Stimulated activated CD4-positive, alpha-beta T cell treated with anti-CD3 and anti-CD28 coated beads, Interleukin-15, amount 100 ng/mL, for 24 hours (primary cell): ENCODE data around the gene ELN.

Source experiments
- DNase-seq: peaks from one replicate; pipeline ENCODE4 v3.0.0-alpha.2; 2020

Gene ELN

DNA sequence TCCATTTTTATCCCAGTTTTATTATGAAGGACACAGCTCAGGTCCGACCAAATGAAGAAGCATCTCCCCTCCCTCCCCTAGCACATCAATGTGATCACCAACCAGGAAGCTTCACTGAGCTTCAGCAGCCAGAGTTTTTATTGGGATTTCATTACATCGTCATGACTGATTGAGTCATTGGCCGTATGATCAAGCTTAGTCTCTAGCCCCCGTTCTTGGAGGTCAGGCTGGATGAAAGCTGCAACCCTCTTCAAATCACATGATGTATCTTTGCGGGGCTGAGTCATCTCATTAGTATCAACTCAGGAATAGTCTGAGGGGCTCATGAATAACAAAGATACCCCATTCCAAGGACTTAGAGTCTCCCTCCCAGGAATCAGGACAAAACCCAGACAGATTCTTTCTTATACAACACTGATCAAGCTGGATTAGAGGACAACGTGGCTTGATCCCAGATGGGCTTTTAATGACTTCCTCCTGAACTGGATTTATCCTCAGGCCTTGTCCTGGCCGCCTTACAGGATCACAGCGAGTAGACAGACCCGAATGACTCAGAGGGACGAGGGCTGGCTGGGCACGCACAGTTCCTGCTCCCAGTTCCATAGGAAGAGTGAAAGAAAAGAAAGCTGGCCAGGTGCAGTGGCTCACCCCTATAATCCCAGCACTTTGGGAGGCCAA lies 70.1 kb downstream of the ELN start:
- no peak for DNase-seq

DNA sequence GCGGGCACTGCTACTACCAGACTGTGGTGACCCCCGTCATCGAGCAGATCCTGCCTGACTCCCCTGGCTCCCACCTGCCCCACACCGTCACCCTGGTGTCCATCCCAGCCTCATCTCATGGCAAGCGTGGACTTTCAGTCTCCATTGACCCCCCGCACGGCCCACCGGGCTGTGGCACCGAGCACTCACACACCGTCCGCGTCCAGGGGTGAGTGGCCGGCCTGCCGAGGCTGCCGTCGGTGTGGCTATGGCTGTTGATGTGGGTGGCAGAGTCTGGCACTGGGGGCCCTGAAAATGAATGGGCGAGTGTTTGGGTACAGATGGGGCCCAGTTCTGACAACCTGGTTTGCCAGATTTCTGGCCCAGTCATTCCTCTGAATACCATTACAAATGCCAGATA lies 71.1 kb downstream of the ELN start:
- DNase-seq: no peak

DNA sequence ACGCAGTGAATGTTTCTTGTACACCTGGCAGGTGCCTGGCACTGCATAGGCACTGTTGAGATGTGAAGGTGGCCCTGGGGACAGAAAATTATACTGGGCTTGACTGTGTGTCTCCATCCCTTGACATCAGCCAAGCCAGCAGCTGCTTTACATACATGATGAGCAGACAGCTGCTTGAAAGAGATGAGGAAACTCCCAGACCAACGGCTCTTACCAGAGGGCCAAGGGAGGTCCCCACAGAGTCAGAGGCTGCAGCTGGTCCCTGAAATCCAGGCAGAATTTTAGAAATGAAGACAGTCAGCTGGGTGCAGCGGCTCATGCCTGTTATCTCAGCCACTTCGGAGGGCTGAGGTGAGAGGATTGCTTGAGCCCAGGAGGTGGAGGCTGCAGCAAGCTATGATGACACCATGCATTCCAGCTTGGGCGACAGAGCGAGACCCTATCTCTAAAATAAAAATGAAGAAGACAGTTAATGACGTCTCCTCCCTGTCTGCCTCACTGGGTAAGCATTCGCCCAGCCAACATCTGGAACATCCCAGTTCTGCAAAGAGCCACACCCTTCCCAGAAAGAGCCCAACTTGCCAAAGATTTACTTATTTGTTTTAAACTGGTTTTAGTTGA lies 73.2 kb downstream of the ELN start:
- no peak for DNase-seq

DNA sequence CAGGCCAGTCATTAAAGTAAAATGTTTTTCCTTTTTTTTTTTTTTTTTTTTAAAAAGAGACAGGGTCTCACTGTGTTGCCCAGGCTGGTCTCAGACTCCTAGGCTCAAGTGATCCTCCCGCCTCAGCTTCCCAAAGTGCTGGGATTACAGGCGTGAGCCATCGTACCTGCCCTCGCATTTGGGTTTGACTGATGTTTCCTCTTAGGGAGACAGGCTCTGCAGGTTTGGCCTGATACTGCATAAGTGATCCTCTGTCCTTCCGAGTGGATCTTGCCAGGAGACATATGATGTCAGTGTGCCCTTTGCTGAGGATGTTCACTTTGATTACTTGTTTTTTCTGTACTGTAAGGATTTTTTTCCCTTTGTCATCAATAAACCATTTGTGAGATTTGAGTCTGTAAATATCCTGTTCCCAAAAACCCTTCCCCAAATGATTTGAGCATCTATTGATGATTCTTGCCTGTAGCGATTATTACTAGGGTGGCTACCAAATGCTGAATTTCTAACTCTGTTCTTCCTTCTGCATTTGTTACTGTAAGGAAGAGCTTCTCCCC lies 75.3 kb downstream of the ELN start:
- DNase-seq: no peak

DNA sequence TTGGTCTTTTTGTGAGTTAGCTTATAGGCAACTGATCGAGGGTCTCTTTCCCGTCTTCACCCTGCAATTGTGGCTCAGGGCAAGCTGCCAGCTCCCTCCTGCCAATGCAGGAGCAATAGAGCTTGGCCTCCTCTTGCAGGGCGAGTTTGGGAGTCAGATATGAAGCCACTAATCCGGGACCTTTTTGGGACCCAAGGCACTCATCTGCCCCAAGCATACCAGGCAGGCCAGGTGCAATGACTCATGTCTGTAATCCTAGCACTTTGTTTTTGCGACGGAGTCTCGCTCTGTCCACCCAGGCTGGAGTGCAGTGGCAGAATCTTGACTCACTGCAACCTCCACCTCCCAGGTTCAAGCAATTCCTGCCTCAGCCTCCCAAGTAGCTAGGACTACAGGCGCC lies 76.7 kb downstream of the ELN start:
- no peak for DNase-seq

DNA sequence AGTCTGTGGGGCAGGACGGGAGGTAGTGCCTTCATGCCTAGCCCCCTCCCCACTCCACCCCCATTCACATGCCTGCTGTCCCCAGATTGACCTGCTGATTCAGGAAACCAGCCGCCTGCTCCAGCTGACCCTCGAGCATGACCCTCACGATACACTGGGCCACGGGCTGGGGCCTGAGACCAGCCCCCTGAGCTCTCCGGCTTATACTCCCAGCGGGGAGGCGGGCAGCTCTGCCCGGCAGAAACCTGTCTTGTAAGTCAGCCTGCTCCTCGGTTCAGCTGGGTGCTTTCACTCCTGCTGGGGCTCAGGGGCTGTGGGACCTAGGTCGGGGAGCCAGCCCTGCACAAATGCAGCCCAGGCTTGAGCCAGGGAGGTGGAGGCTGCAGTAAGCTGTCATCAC lies 78.0 kb downstream of the ELN start:
- DNase-seq: no peak

DNA sequence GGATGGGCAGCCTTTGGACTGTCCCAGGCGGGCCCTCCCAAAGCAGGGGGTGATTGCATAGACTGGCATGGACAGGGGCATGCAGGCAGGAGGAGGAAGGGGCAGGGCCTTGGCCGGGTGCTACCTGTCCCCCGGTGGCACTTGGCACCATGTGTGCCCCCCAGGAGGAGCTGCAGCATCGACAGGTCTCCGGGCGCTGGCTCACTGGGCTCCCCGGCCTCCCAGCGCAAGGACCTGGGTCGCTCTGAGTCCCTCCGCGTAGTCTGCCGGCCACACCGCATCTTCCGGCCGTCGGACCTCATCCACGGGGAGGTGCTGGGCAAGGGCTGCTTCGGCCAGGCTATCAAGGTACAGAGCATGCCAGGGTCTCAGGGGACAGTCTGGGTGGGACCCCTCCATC lies 78.9 kb downstream of the ELN start:
- DNase-seq: no peak

DNA sequence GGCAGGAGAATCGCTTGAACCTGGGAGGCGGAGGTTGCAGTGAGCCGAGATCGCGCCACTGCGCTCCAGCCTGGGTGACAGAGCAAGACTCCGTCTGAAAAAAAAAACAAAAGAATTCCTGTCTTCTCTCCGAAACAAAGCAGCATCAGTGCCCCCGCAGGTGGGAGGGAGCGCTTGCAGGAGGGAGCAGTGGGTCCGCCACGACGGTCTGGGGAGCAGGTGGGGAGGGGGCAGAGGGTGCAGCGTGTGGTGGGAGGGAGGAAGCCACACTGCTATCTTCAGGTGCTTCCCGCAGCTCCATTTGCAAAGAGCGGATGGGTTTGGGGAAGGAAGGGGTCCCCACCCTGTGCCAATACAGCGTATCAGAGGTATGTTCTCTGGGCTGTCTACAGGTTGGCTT lies 87.4 kb downstream of the ELN start:
- DNase-seq: no peak

DNA sequence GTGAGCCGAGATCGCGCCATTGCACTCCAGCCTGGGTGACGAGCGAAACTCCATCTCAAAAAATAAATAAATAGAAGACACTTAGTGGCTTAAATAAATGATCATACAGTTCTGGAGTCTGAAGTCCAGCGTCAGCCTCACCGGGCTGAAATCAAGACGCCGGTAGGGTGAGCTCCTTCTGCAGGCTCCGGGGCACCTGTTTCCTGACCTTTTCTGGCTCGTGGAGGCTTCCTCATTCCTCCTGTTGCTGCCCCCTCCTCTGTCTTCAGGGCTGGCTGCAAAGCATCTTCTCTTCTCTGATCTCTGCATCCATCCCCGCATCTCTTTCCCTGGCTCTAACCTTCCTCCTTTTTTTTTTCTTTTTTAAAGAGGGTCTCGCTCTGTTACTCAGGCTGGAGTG lies 88.4 kb downstream of the ELN start:
- no peak for DNase-seq
